Karpas-422 (cell line): ENCODE results near the gene TMEM128. TPM values are rescaled to one million over a fixed set of nuclear protein-coding genes. Genes with fewer than 3 reads are reported as not detected.
"Not testable (repeated sequence)": the region's sequence is repeated elsewhere in the genome, so short reads cannot be mapped to it uniquely, and the experiment has no call there.

Experiments used
- DNase-seq: peaks from one replicate; pipeline ENCODE4 v3.0.0-alpha.2; 2015
- H2AFZ ChIP-seq: fragments of 200-600 bp; sonication (generic); 2 replicates; pipeline ENCODE4 v1.6.1; 2014; ENCODE audit warnings: antibody characterized with exemption, low read length, mixed read lengths
- H3K27ac ChIP-seq: fragments of 200-600 bp; sonication (generic); 2 replicates; pipeline ENCODE4 v1.5.1; 2014; ENCODE audit warnings: mild to moderate bottlenecking, low read length, moderate library complexity
- H3K27me3 ChIP-seq: fragments of 200-600 bp; sonication (generic); 2 replicates; pipeline ENCODE4 v1.6.1; 2014; ENCODE audit warnings: low read length, mixed read lengths
- H3K36me3 ChIP-seq: fragments of 200-600 bp; sonication (generic); 2 replicates; pipeline ENCODE4 v1.6.1; 2014; ENCODE audit warnings: low read length, mixed read lengths; ENCODE audit not compliant: insufficient read depth
- H3K4me1 ChIP-seq: fragments of 200-600 bp; sonication (generic); 2 replicates; pipeline ENCODE4 v1.6.1; 2014; ENCODE audit warnings: mild to moderate bottlenecking, low read length, mixed read lengths
- H3K4me2 ChIP-seq: fragments of 200-600 bp; sonication (generic); 2 replicates; pipeline ENCODE4 v1.6.1; 2014; ENCODE audit warnings: low read length, low read depth, mild to moderate bottlenecking; ENCODE audit not compliant: poor library complexity, severe bottlenecking
- H3K4me3 ChIP-seq: fragments of 200-600 bp; sonication (generic); 2 replicates; pipeline ENCODE4 v1.5.1; 2014; ENCODE audit warnings: mild to moderate bottlenecking, antibody characterized with exemption, low read length, mixed read lengths
- H3K79me2 ChIP-seq: fragments of 200-600 bp; sonication (generic); 2 replicates; pipeline ENCODE4 v1.6.1; 2014; ENCODE audit warnings: mild to moderate bottlenecking, low read length, mixed read lengths
- H3K9ac ChIP-seq: fragments of 200-600 bp; sonication (generic); 2 replicates; pipeline ENCODE4 v1.6.0; 2014; ENCODE audit warnings: low read length
- H3K9me2 ChIP-seq: fragments of 200-600 bp; sonication (generic), shearing (Covaris generic); replicated peaks from 2 replicates; pipeline ENCODE4 v1.6.0; 2014; ENCODE audit warnings: mild to moderate bottlenecking, low read length, moderate library complexity; ENCODE audit not compliant: insufficient read depth
- H3K9me3 ChIP-seq: fragments of 300-700, 200-600 bp; sonication (generic); 2 replicates; pipeline ENCODE4 v1.6.1; 2014; ENCODE audit warnings: low read length, mixed read lengths
- H4K20me1 ChIP-seq: fragments of 200-600 bp; sonication (generic); 2 replicates; pipeline ENCODE4 v1.6.1; 2014; ENCODE audit warnings: mild to moderate bottlenecking, antibody characterized with exemption, low read length, low read depth; ENCODE audit not compliant: insufficient read depth
- total RNA-seq: library from RNA; depleted of rRNA; stranded (reverse); fragments of >200 nt; shearing (Covaris generic); gene quantifications from 2 replicates; pipeline ENCODE4 v1.2.3, GENCODE V29; 2014; ENCODE audit warnings: low replicate concordance

TMEM128 gene
- total RNA-seq, 1 experiment from 2014 or later: 30.9 TPM

- Histone ChIP-seq H3K36me3 (0 out of 2 replicates have a peak, but pooled peaks cover 11% of the 10 kb centered on the region), H3K4me3 (no peak overlapping the region), H3K27me3 (no peaks in the 10 kb centered on the region), H3K9me3 (no peaks in the 10 kb centered on the region), H3K9me2 (no peaks in the 10 kb centered on the region), H4K20me1 (no peaks in the 10 kb centered on the region), H2AFZ (no peak overlapping the region), H3K4me1 (peaks cover 21% of the 10 kb centered on the region), H3K4me2 (no peak overlapping the region), H3K27ac (no peak overlapping the region), H3K79me2 (peaks cover 22% of the 10 kb centered on the region), H3K9ac (no peak overlapping the region)
- no peak for DNase-seq
Measured at GRCh38 chr4:4249866-4250265, 1.8 kb upstream of the TMEM128 start.

GRCh38 chr4:4249342-4249741 lies 1.3 kb upstream of the TMEM128 start:
- H3K9me2 ChIP-seq, H3K9me3 ChIP-seq, H2AFZ ChIP-seq, DNase-seq, H4K20me1 ChIP-seq, H3K27ac ChIP-seq, H3K27me3 ChIP-seq: not testable (repeated sequence)
- H3K4me2 ChIP-seq: peak overlapping the region; percentile 82
- peaks cover 22% of the 10 kb centered on the region for H3K79me2 ChIP-seq
- peak overlapping the region; percentile 90; the same call in 1 of the 2 replicates for H3K4me3 ChIP-seq
- H3K36me3 ChIP-seq: 0 out of 2 replicates have a peak, but pooled peaks cover 15% of the 10 kb centered on the region
- H3K4me1 ChIP-seq: peaks cover 21% of the 10 kb centered on the region
- peak overlapping the region; percentile 90 for H3K9ac ChIP-seq

- peaks cover 22% of the 10 kb centered on the region for H3K79me2 ChIP-seq
- no peaks in the 10 kb centered on the region for H4K20me1 ChIP-seq
- H3K9me3 ChIP-seq: no peaks in the 10 kb centered on the region
Measured at GRCh38 chr4:4248885-4249203, 821 bp upstream of the TMEM128 start.

GRCh38 chr4:4247696-4248028 lies 361 bp downstream of the TMEM128 start:
- peak overlapping the region; percentile 87; the same call in 1 of the 2 replicates for H2AFZ ChIP-seq
- H3K9me2 ChIP-seq: no peaks in the 10 kb centered on the region
- peak overlapping the region; percentile 90 for H3K9ac ChIP-seq
- 0 out of 2 replicates have a peak, but pooled peaks cover 18% of the 10 kb centered on the region for H3K36me3 ChIP-seq
- DNase-seq: no peak
- H3K9me3 ChIP-seq: no peaks in the 10 kb centered on the region
- peak overlapping the region; percentile 90 for H3K4me3 ChIP-seq
- H3K4me2 ChIP-seq: peak overlapping the region; percentile 82
- peak overlapping the region; percentile 42; the same call in 1 of the 2 replicates for H3K27ac ChIP-seq
- H4K20me1 ChIP-seq: no peaks in the 10 kb centered on the region
- no peaks in the 10 kb centered on the region for H3K27me3 ChIP-seq
- H3K79me2 ChIP-seq: peaks cover 22% of the 10 kb centered on the region
- peaks cover 21% of the 10 kb centered on the region for H3K4me1 ChIP-seq

More at GRCh38 chr4:4248885-4249203, 821 bp upstream of the TMEM128 start:
- no peaks in the 10 kb centered on the region for H3K9me2 ChIP-seq
- no peak overlapping the region for H3K27ac ChIP-seq
- peak overlapping the region; percentile 69; the same call in 1 of the 2 replicates for H2AFZ ChIP-seq
- peak overlapping the region; percentile 90 for H3K9ac ChIP-seq
- DNase-seq: no peak
- no peaks in the 10 kb centered on the region for H3K27me3 ChIP-seq
- H3K36me3 ChIP-seq: 0 out of 2 replicates have a peak, but pooled peaks cover 17% of the 10 kb centered on the region
- peak overlapping the region; percentile 82 for H3K4me2 ChIP-seq
- peak overlapping the region; percentile 90 for H3K4me3 ChIP-seq
- peaks cover 21% of the 10 kb centered on the region for H3K4me1 ChIP-seq

GRCh38 chr4:4245172-4245571 lies 2.9 kb downstream of the TMEM128 start:
- no peak overlapping the region for H3K4me2 ChIP-seq
- no peaks in the 10 kb centered on the region for H3K9me3 ChIP-seq
- no peak overlapping the region for H3K4me3 ChIP-seq
- DNase-seq: no peak
- peaks cover 22% of the 10 kb centered on the region for H3K79me2 ChIP-seq
- H3K9me2 ChIP-seq: no peaks in the 10 kb centered on the region
- H3K27ac ChIP-seq: no peak overlapping the region
- no peaks in the 10 kb centered on the region for H4K20me1 ChIP-seq
- H3K9ac ChIP-seq: no peak overlapping the region
- no peak overlapping the region for H2AFZ ChIP-seq
- no peaks in the 10 kb centered on the region for H3K27me3 ChIP-seq
- peaks cover 21% of the 10 kb centered on the region for H3K4me1 ChIP-seq
- peaks cover 21% of the 10 kb centered on the region; the same call in 1 of the 2 replicates for H3K36me3 ChIP-seq

GRCh38 chr4:4239551-4239950 lies 8.5 kb downstream of the TMEM128 start:
- H3K27ac ChIP-seq, H3K4me1 ChIP-seq, H2AFZ ChIP-seq, H3K4me2 ChIP-seq, H3K79me2 ChIP-seq, H3K27me3 ChIP-seq, H4K20me1 ChIP-seq, DNase-seq, H3K4me3 ChIP-seq, H3K9me2 ChIP-seq, H3K9me3 ChIP-seq, H3K9ac ChIP-seq: not testable (repeated sequence)
- H3K36me3 ChIP-seq: peaks cover 14% of the 10 kb centered on the region; the same call in 1 of the 2 replicates

GRCh38 chr4:4233610-4234009 lies 14.4 kb downstream of the TMEM128 start:
- Histone ChIP-seq H2AFZ (no peak overlapping the region), H3K4me2 (no peak overlapping the region), H3K79me2 (no peaks in the 10 kb centered on the region), H3K4me1 (no peaks in the 10 kb centered on the region), H3K36me3 (no peaks in the 10 kb centered on the region; the same call in 1 of the 2 replicates), H4K20me1 (no peaks in the 10 kb centered on the region), H3K9ac (no peak overlapping the region), H3K27ac (no peak overlapping the region), H3K9me3 (no peaks in the 10 kb centered on the region), H3K9me2 (no peaks in the 10 kb centered on the region), H3K4me3 (no peak overlapping the region), H3K27me3 (no peaks in the 10 kb centered on the region)
- DNase-seq: no peak

- H3K4me3 ChIP-seq: no peak overlapping the region
- H2AFZ ChIP-seq: no peak overlapping the region
- no peak overlapping the region for H3K4me2 ChIP-seq
- no peaks in the 10 kb centered on the region for H3K79me2 ChIP-seq
- no peaks in the 10 kb centered on the region for H3K9me2 ChIP-seq
- H3K9ac ChIP-seq: no peak overlapping the region
- H3K9me3 ChIP-seq: no peaks in the 10 kb centered on the region
- no peaks in the 10 kb centered on the region for H3K27me3 ChIP-seq
- H3K36me3 ChIP-seq: no peaks in the 10 kb centered on the region
- H3K4me1 ChIP-seq: 0 out of 2 replicates have a peak, but pooled peaks cover 2% of the 10 kb centered on the region
- H3K27ac ChIP-seq: no peak overlapping the region
- DNase-seq: no peak
- H4K20me1 ChIP-seq: no peaks in the 10 kb centered on the region
Measured at GRCh38 chr4:4228356-4228668, 19.7 kb downstream of the TMEM128 start.
